ENCODE results near the gene FAM47C.
"Not testable (repeated sequence)": the region's sequence is repeated elsewhere in the genome, so short reads cannot be mapped to it uniquely, and the experiment has no call there.

DNA sequence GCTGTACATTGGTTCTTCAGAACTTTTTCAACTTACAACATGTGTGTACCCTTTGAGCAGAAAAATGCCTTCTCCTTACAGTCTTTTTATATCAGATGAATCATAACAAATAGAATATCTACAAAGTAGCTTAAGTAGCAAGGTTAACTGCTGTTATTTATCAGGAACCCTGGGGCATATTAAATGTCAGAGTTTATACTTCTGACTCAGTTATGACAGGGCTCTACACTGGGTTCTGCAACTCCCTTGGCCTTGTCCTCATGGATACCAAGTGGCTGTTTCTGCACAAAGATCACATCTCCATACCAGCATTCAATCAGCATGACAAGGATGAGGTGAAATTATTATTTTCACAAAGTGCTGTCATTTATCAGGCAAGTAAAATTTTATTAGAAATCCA is 49.4 kb downstream of the FAM47C start:
- TF ChIP-seq, protein P1, sequence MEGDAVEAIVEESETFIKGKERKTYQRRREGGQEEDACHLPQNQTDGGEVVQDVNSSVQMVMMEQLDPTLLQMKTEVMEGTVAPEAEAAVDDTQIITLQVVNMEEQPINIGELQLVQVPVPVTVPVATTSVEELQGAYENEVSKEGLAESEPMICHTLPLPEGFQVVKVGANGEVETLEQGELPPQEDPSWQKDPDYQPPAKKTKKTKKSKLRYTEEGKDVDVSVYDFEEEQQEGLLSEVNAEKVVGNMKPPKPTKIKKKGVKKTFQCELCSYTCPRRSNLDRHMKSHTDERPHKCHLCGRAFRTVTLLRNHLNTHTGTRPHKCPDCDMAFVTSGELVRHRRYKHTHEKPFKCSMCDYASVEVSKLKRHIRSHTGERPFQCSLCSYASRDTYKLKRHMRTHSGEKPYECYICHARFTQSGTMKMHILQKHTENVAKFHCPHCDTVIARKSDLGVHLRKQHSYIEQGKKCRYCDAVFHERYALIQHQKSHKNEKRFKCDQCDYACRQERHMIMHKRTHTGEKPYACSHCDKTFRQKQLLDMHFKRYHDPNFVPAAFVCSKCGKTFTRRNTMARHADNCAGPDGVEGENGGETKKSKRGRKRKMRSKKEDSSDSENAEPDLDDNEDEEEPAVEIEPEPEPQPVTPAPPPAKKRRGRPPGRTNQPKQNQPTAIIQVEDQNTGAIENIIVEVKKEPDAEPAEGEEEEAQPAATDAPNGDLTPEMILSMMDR (IDR thresholded peaks at IDR 0.05; ENCODE audit: low read depth, low read length, poor library complexity, severe bottlenecking) = not testable (repeated sequence)
- TF ChIP-seq EZH2phosphoT487 (IDR thresholded peaks at IDR 0.05; ENCODE audit: borderline replicate concordance, low read length) = not testable (repeated sequence)

Measured in DOHH2 (cell line).